ENCODE results near the gene B4GALNT4. TPM values are rescaled to one million over a fixed set of nuclear protein-coding genes. Genes with fewer than 3 reads are reported as not detected.
"Not testable (repeated sequence)": the region's sequence is repeated elsewhere in the genome, so short reads cannot be mapped to it uniquely, and the experiment has no call there.

The B4GALNT4 gene
- total RNA-seq, 1 donor from 2014 or later = 0.50 TPM

DNA sequence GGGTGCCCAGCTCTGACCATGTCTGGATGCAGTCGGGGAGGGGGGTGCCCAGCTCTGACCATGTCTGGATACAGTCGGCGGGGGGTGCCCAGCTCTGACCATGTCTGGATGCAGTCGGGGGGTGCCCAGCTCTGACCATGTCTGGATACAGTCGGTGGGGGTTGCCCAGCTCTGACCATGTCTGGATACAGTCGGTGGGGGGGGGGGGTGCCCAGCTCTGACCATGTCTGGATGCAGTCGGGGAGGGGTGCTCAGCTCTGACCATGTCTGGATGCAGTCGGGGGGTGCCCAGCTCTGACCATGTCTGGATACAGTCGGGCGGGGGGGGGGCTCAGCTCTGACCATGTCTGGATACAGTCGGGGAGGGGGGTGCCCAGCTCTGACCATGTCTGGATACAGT is 42.2 kb downstream of the B4GALNT4 start:
- DNase-seq; intact Hi-C loops (cut with micrococcal nuclease); ATAC-seq: not testable (repeated sequence)

GRCh38 chr11:412641-413119 is 43.4 kb downstream of the B4GALNT4 start:
- no peak for DNase-seq
- intact Hi-C loops (cut with micrococcal nuclease) = no loop called here
- no peak for ATAC-seq

- no peak for ATAC-seq
- intact Hi-C loops (cut with micrococcal nuclease) = no loop called here
- no peak for DNase-seq
Observed at GRCh38 chr11:413120-414081, 44.1 kb downstream of the B4GALNT4 start.

DNA sequence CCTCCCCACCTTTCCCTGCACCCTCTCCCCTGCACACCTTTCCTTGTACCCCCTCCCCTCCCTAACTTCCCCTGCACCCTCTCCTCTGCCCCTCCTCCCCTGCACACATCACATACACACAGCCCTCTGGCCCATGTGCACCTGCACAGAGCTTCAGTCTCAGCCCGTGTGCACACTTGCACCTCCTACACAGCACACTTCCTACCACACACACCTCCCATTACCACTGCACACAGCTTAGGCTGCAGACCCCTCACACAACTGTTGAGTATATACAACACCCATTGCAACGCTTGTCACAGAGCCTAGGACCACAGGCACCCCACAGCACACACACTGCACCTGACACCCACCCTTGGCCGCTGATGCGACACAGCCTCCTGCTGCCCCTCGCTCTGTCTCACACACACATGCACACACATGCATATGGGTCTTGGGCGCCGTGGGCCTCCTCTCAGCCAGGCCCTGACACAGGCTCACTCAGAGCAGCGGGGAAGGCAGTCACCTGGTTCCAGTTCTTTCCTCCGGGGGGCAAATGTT is 45.1 kb downstream of the B4GALNT4 start:
- no peak for ATAC-seq
- intact Hi-C loops (cut with micrococcal nuclease) = no loop called here
- DNase-seq = peak; percentile 33

GRCh38 chr11:415640-416041 is 46.3 kb downstream of the B4GALNT4 start:
- DNase-seq (no peak), ATAC-seq (no peak)
- intact Hi-C loops (cut with micrococcal nuclease) = no loop called here

DNA sequence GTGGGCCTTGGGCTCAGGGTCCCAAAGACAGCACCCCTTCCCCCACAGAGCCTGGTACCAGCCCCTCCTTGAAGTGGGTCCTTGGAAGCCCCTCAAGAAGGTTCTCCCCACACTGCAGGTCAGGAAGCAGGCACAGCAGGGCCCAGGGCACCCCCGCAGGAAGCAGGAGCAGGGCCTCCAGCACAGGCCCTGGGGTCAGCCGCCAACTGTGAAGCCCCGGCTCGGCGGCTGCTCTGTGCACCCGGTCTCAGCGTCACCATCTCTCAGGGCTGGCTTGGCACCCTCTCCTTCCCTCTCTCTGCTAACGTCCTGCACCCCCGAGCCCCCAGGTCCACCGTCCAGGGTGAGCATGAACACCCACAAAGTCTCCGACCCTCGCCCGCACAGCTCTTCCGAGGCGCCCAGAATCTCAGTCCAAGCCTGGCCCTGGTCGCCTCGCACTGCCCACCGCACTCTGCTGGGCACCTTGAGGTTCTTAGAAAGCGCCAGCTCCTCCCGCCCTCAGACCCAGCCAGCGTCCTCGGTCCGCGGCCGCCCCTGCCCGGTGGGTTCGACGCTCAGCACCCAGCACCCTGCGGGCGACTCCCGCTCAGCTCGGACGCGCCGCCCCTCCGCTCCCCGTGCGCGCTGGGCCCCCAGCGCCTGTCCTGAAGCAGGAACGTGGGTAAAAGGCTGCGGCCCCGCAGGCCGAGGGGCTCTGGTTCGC is 46.9 kb downstream of the B4GALNT4 start:
- intact Hi-C loops (cut with micrococcal nuclease) = no loop called here
- ATAC-seq = peak; percentile 5
- no peak for DNase-seq

GRCh38 chr11:416757-417621 is 47.7 kb downstream of the B4GALNT4 start:
- DNase-seq (peak; percentile 77), ATAC-seq (peak; percentile 72)
- intact Hi-C loops (cut with micrococcal nuclease) = no loop called here

- intact Hi-C loops (cut with micrococcal nuclease) = no loop called here
- DNase-seq (no peak), ATAC-seq (no peak)
Observed at GRCh38 chr11:417652-418342, 48.5 kb downstream of the B4GALNT4 start.

DNA sequence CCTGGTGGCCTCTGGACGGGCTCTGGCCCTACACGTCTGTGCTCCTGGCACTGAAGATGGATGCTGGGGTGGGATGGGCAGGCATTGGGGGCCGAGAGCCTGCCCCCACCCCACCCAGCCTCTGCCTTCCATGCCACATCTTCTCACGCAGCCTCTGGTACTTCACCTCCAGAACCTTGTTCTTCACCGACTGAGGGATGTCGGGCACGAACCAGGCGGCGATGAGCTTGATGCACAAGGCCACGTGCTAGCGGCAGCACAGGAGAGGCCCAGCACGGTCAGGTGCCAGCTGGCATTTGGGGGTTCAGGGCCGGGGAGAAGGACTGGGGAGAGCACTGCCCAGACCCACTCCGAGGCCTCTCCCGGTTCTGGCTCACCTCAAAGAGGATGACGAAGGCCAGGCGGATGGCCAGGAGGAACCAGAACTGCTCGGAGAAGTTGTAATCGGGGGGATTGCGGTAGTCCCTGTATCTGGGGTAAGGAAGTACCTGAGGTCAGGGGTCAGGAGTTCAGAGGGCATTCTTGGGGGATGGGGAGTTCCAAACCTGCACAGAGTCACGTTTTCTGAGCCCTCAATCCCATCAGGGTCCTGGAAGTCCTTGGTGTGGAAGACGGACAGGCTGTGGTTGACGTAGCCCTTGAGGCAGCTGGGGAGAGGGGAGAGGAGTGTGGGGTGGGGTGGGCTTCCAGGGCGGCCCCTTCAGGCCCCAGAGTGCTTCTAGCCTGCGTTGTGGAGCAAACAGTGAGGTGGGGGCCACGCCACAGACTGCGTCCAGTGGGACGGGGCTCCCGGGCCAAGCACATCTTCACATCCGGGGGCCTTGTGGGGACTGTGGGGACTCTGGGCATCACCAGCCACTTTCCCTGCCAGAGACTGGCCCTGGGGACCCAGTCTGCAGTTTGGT is 49.3 kb downstream of the B4GALNT4 start:
- ATAC-seq = no peak
- intact Hi-C loops (cut with micrococcal nuclease) = no loop called here
- no peak for DNase-seq

- intact Hi-C loops (cut with micrococcal nuclease) = no loop called here
- no peak for ATAC-seq
- no peak for DNase-seq
Observed at GRCh38 chr11:419248-420005, 50.1 kb downstream of the B4GALNT4 start.

- peak; percentile 29 for DNase-seq
- no peak for ATAC-seq
- intact Hi-C loops (cut with micrococcal nuclease) = no loop called here
Observed at GRCh38 chr11:420054-420910, 51.0 kb downstream of the B4GALNT4 start.

DNA sequence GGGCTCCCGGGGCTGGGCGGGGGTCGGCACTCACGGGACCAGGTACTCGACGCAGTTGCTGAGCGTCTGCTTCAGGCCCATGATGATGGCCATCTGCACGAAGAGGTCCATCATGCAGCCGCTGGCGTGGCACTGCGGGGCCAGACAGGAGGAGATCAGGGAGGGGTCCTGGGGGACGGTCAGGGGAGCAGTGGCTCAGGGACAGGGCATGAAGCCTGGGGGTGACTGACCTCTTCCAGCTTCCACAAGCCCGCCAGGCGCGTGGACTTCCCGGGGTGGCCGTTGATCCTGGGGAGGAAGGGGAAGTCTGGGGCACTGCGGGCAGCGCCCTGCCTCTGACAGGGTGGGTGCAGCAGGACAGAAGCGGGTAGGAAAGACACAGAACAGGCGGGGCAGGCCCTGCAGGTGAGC is 51.6 kb downstream of the B4GALNT4 start:
- DNase-seq = peak; percentile 23
- intact Hi-C loops (cut with micrococcal nuclease) = no loop called here
- no peak for ATAC-seq

GRCh38 chr11:422249-422656 is 53.0 kb downstream of the B4GALNT4 start:
- DNase-seq = peak; percentile 3
- intact Hi-C loops (cut with micrococcal nuclease) = no loop called here
- no peak for ATAC-seq

GRCh38 chr11:424232-424631 is 54.9 kb downstream of the B4GALNT4 start:
- intact Hi-C loops (cut with micrococcal nuclease) = no loop called here

DNA sequence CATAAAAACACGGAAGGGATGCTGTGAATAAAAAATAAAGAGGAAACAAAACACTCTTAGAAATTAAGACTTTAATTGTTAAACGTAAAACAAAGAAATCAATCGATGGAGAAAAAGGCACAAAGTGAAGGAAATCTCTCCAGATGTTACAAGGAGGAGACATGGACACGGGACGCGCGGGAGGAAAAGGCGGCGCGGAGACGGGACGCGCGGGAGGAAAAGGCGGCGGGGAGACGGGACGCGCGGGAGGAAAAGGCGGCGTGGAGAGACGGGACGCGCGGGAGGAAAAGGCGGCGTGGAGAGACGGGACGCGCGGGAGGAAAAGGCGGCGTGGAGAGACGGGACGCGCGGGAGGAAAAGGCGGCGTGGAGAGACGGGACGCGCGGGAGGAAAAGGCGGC is 55.5 kb downstream of the B4GALNT4 start:
- intact Hi-C loops (cut with micrococcal nuclease); ATAC-seq; DNase-seq: not testable (repeated sequence)

More at GRCh38 chr11:424232-424631, 54.9 kb downstream of the B4GALNT4 start:
- ATAC-seq (no peak), DNase-seq (no peak)

DNA sequence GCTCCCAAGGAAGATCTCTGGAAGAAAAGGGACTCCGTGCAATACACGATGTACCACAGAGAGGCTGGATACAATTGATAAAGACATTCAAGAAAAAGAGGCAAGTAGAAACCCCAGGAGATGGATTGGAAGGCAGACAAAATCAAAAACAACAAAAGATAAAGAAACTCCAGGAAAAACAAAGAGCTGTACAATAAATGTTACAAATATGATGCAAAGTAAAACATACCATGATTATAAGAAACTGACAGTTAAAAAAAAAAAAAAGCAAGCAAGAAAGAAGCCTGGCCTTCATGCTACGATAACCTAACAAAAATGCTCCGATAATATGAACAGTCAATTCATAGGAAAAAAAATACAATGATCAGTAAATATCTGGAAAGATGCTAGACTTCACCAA is 56.0 kb downstream of the B4GALNT4 start:
- no peak for DNase-seq
- no peak for ATAC-seq
- intact Hi-C loops (cut with micrococcal nuclease) = no loop called here
